Liver (tissue), 9 donors: ENCODE results near the gene KRTAP10-9. TPM values are rescaled to one million over a fixed set of nuclear protein-coding genes. Genes with fewer than 3 reads are reported as not detected.

Experiments used
- DNase-seq: peaks from one replicate; pipeline ENCODE4 v3.0.0-alpha.2; 2017; ENCODE audit warnings: low spot score
- H3K27ac ChIP-seq, 2 donors: one replicate each; pipeline ENCODE4 v1.7.0; 2013; ENCODE audit warnings: inconsistent platforms in 2 of 2, low read length in 2 of 2, control low read depth in 1 of 2, low read depth in 1 of 2, mild to moderate bottlenecking in 1 of 2
- H3K27me3 ChIP-seq, 4 donors: one replicate each; pipeline versions ENCODE4 v1.6.1 to v1.7.0; 2013; ENCODE audit warnings: low read length in 3 of 4, inconsistent platforms in 1 of 4, mild to moderate bottlenecking in 1 of 4, moderate library complexity in 1 of 4; ENCODE audit not compliant: control insufficient read depth in 4 of 4, insufficient read depth in 4 of 4
- H3K36me3 ChIP-seq, 4 donors: one replicate each; pipeline versions ENCODE4 v1.6.1 to v1.7.0; 2013; ENCODE audit warnings: low read length in 3 of 4, mild to moderate bottlenecking in 3 of 4, low read depth in 1 of 4, moderate library complexity in 1 of 4; ENCODE audit not compliant: control insufficient read depth in 4 of 4, insufficient read depth in 3 of 4
- H3K4me1 ChIP-seq, 4 donors: one replicate each; pipeline versions ENCODE4 v1.6.1 to v1.7.0; 2013; ENCODE audit warnings: low read length in 3 of 4, mild to moderate bottlenecking in 3 of 4, moderate library complexity in 1 of 4; ENCODE audit not compliant: control insufficient read depth in 4 of 4, insufficient read depth in 4 of 4
- H3K4me3 ChIP-seq, 3 donors: one replicate each; pipeline versions ENCODE4 v1.6.1 to v1.7.0; 2013; ENCODE audit warnings: low read length in 3 of 3, control low read depth in 1 of 3, low read depth in 1 of 3, mild to moderate bottlenecking in 1 of 3
- H3K9ac ChIP-seq, 2 donors: one replicate each; pipeline ENCODE4 v1.7.0; 2013; ENCODE audit warnings: low read length in 2 of 2, mild to moderate bottlenecking in 2 of 2, moderate library complexity in 2 of 2, control low read depth in 1 of 2, low read depth in 1 of 2
- H3K9me3 ChIP-seq, 4 donors: one replicate each; pipeline versions ENCODE4 v1.6.1 to v1.7.0; 2013; ENCODE audit warnings: low read length in 3 of 4; ENCODE audit not compliant: control insufficient read depth in 4 of 4
- ATF3 ChIP-seq: IDR thresholded peaks from 2 replicates; pipeline ENCODE4 v1.6.1; 2016; ENCODE audit warnings: antibody characterized with exemption
- CTCF ChIP-seq: fragments of 150-350 bp; IDR thresholded peaks from 2 replicates; pipeline ENCODE4 v1.5.1; 2017; ENCODE audit warnings: improper control_type of control experiment, low read depth, low read length; ENCODE audit not compliant: missing input control
- EGR1 ChIP-seq, 2 donors: IDR thresholded peaks; 2 replicates each; pipeline ENCODE4 v1.6.1; 2016 to 2018; ENCODE audit warnings: antibody characterized with exemption in 2 of 2, low read depth in 2 of 2
- FOXA1 ChIP-seq: IDR thresholded peaks from 2 replicates; pipeline ENCODE4 v1.6.1; 2016; ENCODE audit warnings: antibody characterized with exemption
- FOXA2 ChIP-seq: IDR thresholded peaks from 2 replicates; pipeline ENCODE4 v1.6.1; 2016; ENCODE audit warnings: antibody characterized with exemption
- GABPA ChIP-seq, 2 donors: IDR thresholded peaks in 1 of 2; conservative IDR thresholded peaks in 1 of 2; 2 replicates each; pipeline ENCODE4 v1.6.1; 2016; ENCODE audit warnings: antibody characterized with exemption in 2 of 2, mild to moderate bottlenecking in 1 of 2, moderate library complexity in 1 of 2
- HNF4A ChIP-seq, 2 donors: conservative IDR thresholded peaks; 2 replicates each; pipeline ENCODE4 v1.6.1; 2016; ENCODE audit warnings: antibody characterized with exemption in 2 of 2, mild to moderate bottlenecking in 2 of 2
- HNF4G ChIP-seq: IDR thresholded peaks from 2 replicates; pipeline ENCODE4 v1.6.1; 2016; ENCODE audit warnings: antibody characterized with exemption
- JUND ChIP-seq, 2 donors: IDR thresholded peaks; 2 replicates each; pipeline ENCODE4 v1.6.1; 2016; ENCODE audit warnings: antibody characterized with exemption in 2 of 2
- MAX ChIP-seq: IDR thresholded peaks from 2 replicates; pipeline ENCODE4 v1.6.1; 2016; ENCODE audit warnings: antibody characterized with exemption
- NR2F2 ChIP-seq: IDR thresholded peaks from 2 replicates; pipeline ENCODE4 v1.6.1; 2016; ENCODE audit warnings: antibody characterized with exemption
- RAD21 ChIP-seq, 2 donors: IDR thresholded peaks; 2 replicates each; pipeline ENCODE4 v1.6.1; 2016; ENCODE audit warnings: antibody characterized with exemption in 2 of 2, mild to moderate bottlenecking in 2 of 2
- REST ChIP-seq: IDR thresholded peaks from 2 replicates; pipeline ENCODE4 v1.6.1; 2016; ENCODE audit warnings: antibody characterized with exemption, mild to moderate bottlenecking
- RXRA ChIP-seq, 2 donors: IDR thresholded peaks; 2 replicates each; pipeline ENCODE4 v1.6.1; 2017 to 2018; ENCODE audit warnings: antibody characterized with exemption in 2 of 2, mild to moderate bottlenecking in 1 of 2
- SP1 ChIP-seq: IDR thresholded peaks from 2 replicates; pipeline ENCODE4 v1.6.1; 2018; ENCODE audit warnings: antibody characterized with exemption, mild to moderate bottlenecking
- TAF1 ChIP-seq: conservative IDR thresholded peaks from 2 replicates; pipeline ENCODE4 v1.6.1; 2016; ENCODE audit warnings: antibody characterized with exemption, mild to moderate bottlenecking
- YY1 ChIP-seq: IDR thresholded peaks from 2 replicates; pipeline ENCODE4 v1.6.1; 2016; ENCODE audit warnings: antibody characterized with exemption, mild to moderate bottlenecking
- ZBTB33 ChIP-seq: IDR thresholded peaks from 2 replicates; pipeline ENCODE4 v1.6.1; 2016; ENCODE audit warnings: antibody characterized with exemption
- WGBS: extraction: QIAGEN DNeasy Blood & Tissue Kit; methylation state at CpG from one replicate; pipeline ENCODE4 v1.1.7; 2013; 5-methylcytosine and 5-hydroxymethylcytosine counted together
- polyA plus RNA-seq, 2 donors: library from polyadenylated mRNA; stranded (reverse) in 1 of 2; unstranded in 1 of 2; fragments of 200-250 nt in 1 of 2; fragments of >200 nt in 1 of 2; fragmentation: Nextera tagmentation in 1 of 2; extraction: Ambion mirVana in 1 of 2; gene quantifications; one replicate each; pipeline versions ENCODE4 v1.2.1 to v1.2.3, GENCODE V29; 2013 to 2015
- total RNA-seq, 2 donors: library from RNA; depleted of rRNA; stranded (reverse); fragments of >200 nt; gene quantifications; one replicate each; pipeline ENCODE4 v1.2.3, GENCODE V29; 2014
- donor health status: healthy.
- donor health status: healthy.
- donor health status: healthy.
- donor health status: healthy.
- donor health status: healthy.

Gene KRTAP10-9
- total and polyA plus RNA-seq, 4 donors: not detected

- Histone ChIP-seq H3K4me3 (no peak overlapping the region), H3K4me1 (peaks cover 0 to 6% (median 0%) of the 10 kb centered on the region in 4 donors), H3K27me3 (no peaks in the 10 kb centered on the region), H3K9ac (no peak overlapping the region), H3K36me3 (no peaks in the 10 kb centered on the region), H3K9me3 (peaks cover 0 to 9% (median under 1%) of the 10 kb centered on the region in 4 donors), H3K27ac (no peak overlapping the region)
- TF ChIP-seq GABPA (IDR thresholded peaks at IDR 0.05 in 1 of 2, conservative IDR thresholded peaks at IDR 0.05 in 1 of 2) (no peak), RAD21 (IDR thresholded peaks at IDR 0.05) (no peak), EGR1 (IDR thresholded peaks at IDR 0.05; ENCODE audit: low read depth in 2 of 2) (no peak), MAX (no peak), SP1 (no peak), HNF4G (no peak), CTCF (no peak), HNF4A (conservative IDR thresholded peaks at IDR 0.05) (no peak), TAF1 (no peak), NR2F2 (no peak), ATF3 (no peak), RXRA (IDR thresholded peaks at IDR 0.05) (no peak), YY1 (no peak), ZBTB33 (no peak), FOXA1 (no peak), JUND (IDR thresholded peaks at IDR 0.05) (no peak), REST (no peak), FOXA2 (no peak)
- WGBS: 25% methylated on average over 11 of the region's 11 CpGs
- DNase-seq: no peak
These were observed 43.6 kb upstream of the KRTAP10-9 start for GRCh38 chr21:44583089-44583799.
